Sigmoid colon (tissue), 4 donors: Measurements from ENCODE around the gene SEC14L1.

Experiments
- POLR2A ChIP-seq, 2 donors: fragments of 450-650 bp; IDR thresholded peaks; one replicate each; pipeline ENCODE4 v1.6.1; 2016; ENCODE audit warnings: antibody characterized with exemption in 2 of 2, mild to moderate bottlenecking in 2 of 2, moderate library complexity in 2 of 2
- POLR2AphosphoS5 ChIP-seq, 4 donors: sonication (generic); formaldehyde crosslinking; IDR thresholded peaks; one replicate each; pipeline ENCODE4 v1.6.1; 2017; ENCODE audit warnings: antibody characterized with exemption in 4 of 4
- TF ChIP-seq, protein P1 (sequence below), 4 experiments: fragments of 450-650 bp in 3 of 4; fragments of 200-600 bp in 1 of 4; IDR thresholded peaks; one replicate each; pipeline ENCODE4 v1.5.1; 2016 to 2019; ENCODE audit warnings: antibody characterized with exemption in 4 of 4, mild to moderate bottlenecking in 3 of 4, moderate library complexity in 2 of 4

- TF ChIP-seq POLR2A (IDR thresholded peaks at IDR 0.05) (no peak), POLR2AphosphoS5 (IDR thresholded peaks at IDR 0.05) (no peak)
- TF ChIP-seq, protein P1, sequence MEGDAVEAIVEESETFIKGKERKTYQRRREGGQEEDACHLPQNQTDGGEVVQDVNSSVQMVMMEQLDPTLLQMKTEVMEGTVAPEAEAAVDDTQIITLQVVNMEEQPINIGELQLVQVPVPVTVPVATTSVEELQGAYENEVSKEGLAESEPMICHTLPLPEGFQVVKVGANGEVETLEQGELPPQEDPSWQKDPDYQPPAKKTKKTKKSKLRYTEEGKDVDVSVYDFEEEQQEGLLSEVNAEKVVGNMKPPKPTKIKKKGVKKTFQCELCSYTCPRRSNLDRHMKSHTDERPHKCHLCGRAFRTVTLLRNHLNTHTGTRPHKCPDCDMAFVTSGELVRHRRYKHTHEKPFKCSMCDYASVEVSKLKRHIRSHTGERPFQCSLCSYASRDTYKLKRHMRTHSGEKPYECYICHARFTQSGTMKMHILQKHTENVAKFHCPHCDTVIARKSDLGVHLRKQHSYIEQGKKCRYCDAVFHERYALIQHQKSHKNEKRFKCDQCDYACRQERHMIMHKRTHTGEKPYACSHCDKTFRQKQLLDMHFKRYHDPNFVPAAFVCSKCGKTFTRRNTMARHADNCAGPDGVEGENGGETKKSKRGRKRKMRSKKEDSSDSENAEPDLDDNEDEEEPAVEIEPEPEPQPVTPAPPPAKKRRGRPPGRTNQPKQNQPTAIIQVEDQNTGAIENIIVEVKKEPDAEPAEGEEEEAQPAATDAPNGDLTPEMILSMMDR (IDR thresholded peaks at IDR 0.05): no peak
These were observed 24.8 kb upstream of the SEC14L1 start for GRCh38 chr17:77115947-77116346.
